Panc1 (cell line): Measurements from ENCODE around the gene CYB5R3. TPM values are rescaled to one million over a fixed set of nuclear protein-coding genes. Genes with fewer than 3 reads are reported as not detected.

Experiments
- ATAC-seq: fragments of 200-7000 bp; cut with Tn5 transposase; 2 replicates; pipeline ENCODE4 v1.9.1; 2020; ENCODE audit warnings: mild to moderate bottlenecking, moderate library complexity
- BruUV-seq: library from RNA; stranded (reverse); fragments of 400-500 nt; replicated peaks from 2 replicates; lab custom pipeline; 2021; lab: Mats Ljungman, UMichigan
- CTCF ChIA-PET: fragments of 300-600 bp; sonication (Branson Sonifier 250); formaldehyde crosslinking; loops from one replicate; lab custom pipeline; 2022; ENCODE audit warnings: antibody characterized with exemption; lab: Charles Lee
- POLR2A ChIA-PET: fragments of 300-600 bp; sonication (Branson Sonifier 250); formaldehyde crosslinking; loops from one replicate; lab custom pipeline; 2022; ENCODE audit warnings: antibody characterized with exemption; lab: Charles Lee
- DNase-seq: peaks from one replicate; pipeline ENCODE4 v3.0.0-alpha.2; 2010; ENCODE audit warnings: low read depth, low spot score
- H3K27ac ChIP-seq: 2 replicates; pipeline ENCODE4 v1.5.1; 2011; ENCODE audit warnings: mild to moderate bottlenecking, low read length, inconsistent platforms
- H3K27me3 ChIP-seq: fragments of 200-500 bp; sonication (Bioruptor generic); 2 replicates; pipeline ENCODE4 v1.6.0; 2014; ENCODE audit warnings: low read length, inconsistent platforms; ENCODE audit not compliant: control insufficient read depth, insufficient read depth
- H3K36me3 ChIP-seq: fragments of 200-500 bp; sonication (Bioruptor generic); 2 replicates; pipeline ENCODE4 v1.5.1; 2014; ENCODE audit warnings: inconsistent platforms, mild to moderate bottlenecking, low read length, moderate library complexity; ENCODE audit not compliant: control insufficient read depth, insufficient read depth
- H3K4me1 ChIP-seq: 2 replicates; pipeline ENCODE4 v1.5.1; 2011; ENCODE audit warnings: inconsistent platforms, mild to moderate bottlenecking, low read length, moderate library complexity; ENCODE audit not compliant: control insufficient read depth, insufficient read depth
- H3K4me3 ChIP-seq, 2 experiments: 2 replicates each; pipeline ENCODE4 v1.5.1; 2011 to 2012; ENCODE audit warnings: low read depth in 2 of 2, low read length in 2 of 2, mild to moderate bottlenecking in 2 of 2, inconsistent platforms in 1 of 2, moderate library complexity in 1 of 2
- H3K9me3 ChIP-seq: fragments of 200-500 bp; sonication (Bioruptor generic); 2 replicates; pipeline ENCODE4 v1.5.1; 2014; ENCODE audit warnings: low read depth, mild to moderate bottlenecking, inconsistent platforms, low read length, moderate library complexity; ENCODE audit not compliant: control insufficient read depth, insufficient read depth
- CTCF ChIP-seq: fragments of 450-650 bp; IDR thresholded peaks from 2 replicates; pipeline ENCODE4 v1.5.1; 2017; ENCODE audit warnings: mild to moderate bottlenecking
- POLR2AphosphoS5 ChIP-seq: IDR thresholded peaks from 2 replicates; pipeline ENCODE4 v1.6.1; 2012; ENCODE audit warnings: mild to moderate bottlenecking, low read depth, low read length, moderate library complexity
- REST ChIP-seq, 2 experiments: IDR thresholded peaks; 2 replicates each; pipeline ENCODE4 v1.6.1; 2011 to 2012; ENCODE audit warnings: low read depth in 2 of 2, control low read depth in 1 of 2, low read length in 1 of 2, mild to moderate bottlenecking in 1 of 2, moderate library complexity in 1 of 2; ENCODE audit not compliant: insufficient read depth in 1 of 2
- SIN3A ChIP-seq: IDR thresholded peaks from 2 replicates; pipeline ENCODE4 v1.6.1; 2012; ENCODE audit warnings: low read depth, mild to moderate bottlenecking, low read length, moderate library complexity, borderline replicate concordance; ENCODE audit not compliant: insufficient read depth
- TCF7L2 ChIP-seq: IDR thresholded peaks from 2 replicates; pipeline ENCODE4 v1.6.1; 2011; ENCODE audit warnings: mild to moderate bottlenecking, low read depth, low read length, inconsistent platforms
- in situ Hi-C: cut with HindIII; loops from 2 replicates; pipeline ENCODE4 v1.10.0; 2016; ENCODE audit warnings: low sequenced_read_pairs, low pct_unique_long_range_greater_than_20kb
- intact Hi-C: fragments of 100-400 bp; cut with micrococcal nuclease; formaldehyde crosslinking; loops from one replicate; pipeline ENCODE4 v1.10.0; 2022; ENCODE audit not compliant: unreplicated experiment
- total RNA-seq: library from RNA; stranded (reverse); gene quantifications from one replicate; pipeline ENCODE4 v1.2.1, GENCODE V29; 2021; ENCODE audit not compliant: unreplicated experiment

The CYB5R3 gene
- total RNA-seq, 1 experiment from 2014 or later: 102 TPM

GRCh38 chr22:42642806-42643633 is 6.2 kb downstream of the CYB5R3 start:
- Histone ChIP-seq H3K9me3 (no peaks in the 10 kb centered on the region), H3K4me1 (no peaks in the 10 kb centered on the region; the same call in none of the 2 replicates), H3K27ac (no peak overlapping the region), H3K36me3 (no peaks in the 10 kb centered on the region), H3K4me3 (no peak overlapping the region), H3K27me3 (no peaks in the 10 kb centered on the region)
- BruUV-seq: no TSS peak
- POLR2A ChIA-PET: no interaction called here
- intact Hi-C loops: no loop called here
- DNase-seq (no peak), ATAC-seq (no peak)
- CTCF ChIA-PET: no interaction called here
- in situ Hi-C loops: no loop called here
- TF ChIP-seq CTCF (no peak), SIN3A (no peak), POLR2AphosphoS5 (no peak), REST (IDR thresholded peaks at IDR 0.05; ENCODE audit: insufficient read depth in 1 of 2, low read depth in 2 of 2, low read length in 1 of 2) (no peak)

- POLR2A ChIA-PET: interaction anchor here (0.5 to 0.6 kb wide), 2 partner anchors 26 to 463 kb away, joined by 3 to 5 read pairs; no protein-coding TSS in a partner anchor
- H3K9me3 ChIP-seq: no peaks in the 10 kb centered on the region
- no peaks in the 10 kb centered on the region for H3K27me3 ChIP-seq
- intact Hi-C loops: no loop called here
- in situ Hi-C loops: no loop called here
- no peaks in the 10 kb centered on the region; the same call in none of the 2 replicates for H3K4me1 ChIP-seq
- no peak overlapping the region for H3K4me3 ChIP-seq
- ATAC-seq: no peak
- TF ChIP-seq CTCF (no peak), TCF7L2 (no peak), SIN3A (no peak), REST (IDR thresholded peaks at IDR 0.05; ENCODE audit: insufficient read depth in 1 of 2, low read depth in 2 of 2, low read length in 1 of 2) (no peak), POLR2AphosphoS5 (no peak)
- H3K27ac ChIP-seq: no peak overlapping the region
- CTCF ChIA-PET: no interaction called here
- H3K36me3 ChIP-seq: no peaks in the 10 kb centered on the region; the same call in 1 of the 2 replicates
- BruUV-seq: no TSS peak
- DNase-seq: no peak
These were observed 7.3 kb downstream of the CYB5R3 start for GRCh38 chr22:42641801-42642413.
